H7 (cell line): ENCODE results near the gene ABHD17A. TPM values are rescaled to one million over a fixed set of nuclear protein-coding genes. Genes with fewer than 3 reads are reported as not detected.
"Not testable (repeated sequence)": the region's sequence is repeated elsewhere in the genome, so short reads cannot be mapped to it uniquely, and the experiment has no call there.

Source experiments
- DNase-seq: peaks from one replicate; pipeline ENCODE4 v3.0.0; 2012
- H3K27me3 ChIP-seq: 2 replicates; pipeline ENCODE4 v1.6.0; 2011; ENCODE audit warnings: mild to moderate bottlenecking, low read length; ENCODE audit not compliant: control insufficient read depth, insufficient read depth
- H3K36me3 ChIP-seq: replicated peaks from 2 replicates; pipeline ENCODE4 v1.5.1; 2011; ENCODE audit warnings: low read length; ENCODE audit not compliant: control insufficient read depth, insufficient read depth
- H3K4me3 ChIP-seq: 2 replicates; pipeline ENCODE4 v1.5.1; 2011; ENCODE audit warnings: low read depth, mild to moderate bottlenecking, control low read depth, low read length, moderate library complexity; ENCODE audit not compliant: insufficient read depth
- total RNA-seq: library from RNA; depleted of rRNA; stranded (reverse); fragments of >200 nt; shearing (Covaris generic); gene quantifications from 2 replicates; pipeline ENCODE4 v1.2.3, GENCODE V29; 2014

The ABHD17A gene
- total RNA-seq, 1 experiment from 2014 or later = 134 TPM

DNA sequence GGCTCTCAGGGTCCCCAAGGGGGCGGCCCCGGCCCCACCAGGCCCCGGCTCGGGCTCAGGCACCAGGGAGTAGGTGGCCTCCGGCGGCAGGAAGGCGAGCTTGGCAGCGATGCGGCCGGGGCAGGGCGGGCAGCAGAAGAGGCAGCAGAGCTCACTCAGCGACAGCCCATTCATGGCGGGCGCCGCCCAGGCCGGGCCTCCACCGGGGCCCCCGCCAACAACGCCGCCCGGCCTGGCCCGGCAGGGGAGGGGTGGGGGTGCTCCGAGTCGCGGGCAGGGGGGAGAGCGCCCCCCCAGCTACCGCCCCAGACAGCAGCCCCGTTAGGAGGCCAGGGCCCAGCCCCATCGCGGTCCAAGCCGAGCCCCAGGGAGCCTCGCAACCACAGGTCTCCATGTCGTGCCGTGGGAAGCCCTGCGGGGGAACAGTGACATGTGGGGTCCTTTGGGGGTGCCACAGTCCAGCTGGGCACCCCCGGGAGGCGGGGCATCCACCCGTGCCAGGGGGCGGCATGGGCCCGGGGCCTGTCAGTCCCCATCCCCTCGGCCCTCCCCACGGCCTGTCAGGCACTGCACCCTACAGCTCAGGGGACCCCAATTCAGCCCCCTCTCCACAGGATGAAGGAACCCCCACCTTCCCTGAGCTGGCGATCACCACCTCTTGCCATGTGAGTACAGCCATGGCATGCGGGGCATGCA lies 3.8 kb downstream of the ABHD17A start:
- H3K27me3 ChIP-seq, DNase-seq, H3K36me3 ChIP-seq, H3K4me3 ChIP-seq: not testable (repeated sequence)

DNA sequence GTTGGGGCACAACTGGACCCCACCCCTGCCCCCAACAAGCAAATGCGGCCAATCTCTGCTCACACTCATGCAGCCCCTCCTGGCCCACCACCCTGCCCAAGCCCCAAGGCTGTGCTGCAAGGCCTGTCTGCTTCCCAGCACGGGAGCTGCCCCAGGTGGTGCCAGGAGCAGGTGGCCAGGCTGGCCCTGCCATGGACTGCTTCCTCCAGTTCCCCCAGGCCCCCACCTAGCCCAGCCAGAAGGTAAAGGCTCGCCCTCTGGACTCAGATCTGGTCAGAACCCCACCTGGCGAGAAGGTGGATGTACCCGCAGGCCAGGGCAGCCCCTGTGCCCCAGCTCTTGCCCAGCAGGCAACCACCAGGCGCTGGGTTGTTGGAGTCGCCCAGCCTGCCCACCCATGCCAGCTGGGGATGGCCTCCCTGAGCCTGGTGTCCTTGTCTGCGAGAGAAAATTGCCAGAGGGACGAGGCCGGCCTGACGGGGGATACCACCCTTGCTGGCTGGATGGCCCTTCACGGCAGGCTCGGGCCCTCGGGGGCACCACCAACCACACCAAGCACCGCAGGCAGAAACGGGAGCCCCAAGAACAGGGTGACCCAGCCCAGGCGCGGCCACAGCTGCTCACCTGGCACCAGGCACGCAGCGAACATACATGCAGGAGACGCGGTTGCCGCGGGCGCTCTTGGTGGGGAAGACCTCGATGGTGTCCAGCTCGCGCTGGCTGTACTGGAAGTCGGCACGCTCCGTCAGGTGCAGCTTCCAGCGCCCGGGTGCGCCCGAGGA lies 4.5 kb downstream of the ABHD17A start:
- DNase-seq = no peak
- Histone ChIP-seq H3K27me3 (no peaks in the 10 kb centered on the region), H3K4me3 (no peak overlapping the region), H3K36me3 (no peaks in the 10 kb centered on the region; the same call in 1 of the 2 replicates)

DNA sequence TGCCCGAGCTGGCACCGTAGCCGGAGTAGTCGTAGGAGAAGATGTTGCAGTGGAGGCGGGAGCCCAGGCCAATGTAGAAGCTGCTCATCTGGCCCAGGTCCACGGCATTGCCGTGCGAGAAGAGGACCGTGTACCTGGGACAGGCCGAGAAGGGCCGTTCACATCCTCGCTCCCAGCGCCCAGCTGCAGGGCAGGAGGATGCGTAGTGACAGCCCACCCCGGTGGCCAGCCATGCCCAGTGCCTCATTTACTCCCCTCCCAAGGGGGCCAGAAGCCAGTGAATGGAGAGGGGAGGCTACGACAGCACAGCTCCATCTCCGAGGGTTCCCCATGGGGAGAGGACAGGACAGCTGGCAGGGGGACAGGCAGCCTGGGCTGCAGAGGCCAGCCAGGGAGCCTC lies 5.3 kb downstream of the ABHD17A start:
- not testable (repeated sequence) for H3K36me3 ChIP-seq, H3K27me3 ChIP-seq, DNase-seq, H3K4me3 ChIP-seq

DNA sequence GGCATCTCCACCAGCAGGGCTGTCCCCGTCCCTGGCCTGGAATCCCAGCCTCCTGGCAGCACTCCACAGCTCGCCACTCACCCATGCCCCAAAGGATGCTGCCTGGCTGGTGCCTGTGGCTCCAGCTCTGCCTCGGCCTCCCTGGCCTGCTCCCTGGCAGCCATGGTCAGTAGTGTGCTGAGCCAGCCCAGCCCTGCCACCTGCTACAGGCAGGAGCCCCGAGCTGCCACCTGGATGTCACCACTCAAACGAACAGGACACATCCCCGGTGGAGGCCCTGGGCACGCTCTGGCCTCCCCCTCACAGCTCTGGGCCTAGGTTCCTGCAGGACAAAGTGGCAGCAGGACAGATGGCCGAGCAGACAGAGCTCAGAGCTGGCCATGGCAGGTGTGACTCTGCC lies 6.7 kb downstream of the ABHD17A start:
- not testable (repeated sequence) for H3K36me3 ChIP-seq, DNase-seq, H3K4me3 ChIP-seq, H3K27me3 ChIP-seq

DNA sequence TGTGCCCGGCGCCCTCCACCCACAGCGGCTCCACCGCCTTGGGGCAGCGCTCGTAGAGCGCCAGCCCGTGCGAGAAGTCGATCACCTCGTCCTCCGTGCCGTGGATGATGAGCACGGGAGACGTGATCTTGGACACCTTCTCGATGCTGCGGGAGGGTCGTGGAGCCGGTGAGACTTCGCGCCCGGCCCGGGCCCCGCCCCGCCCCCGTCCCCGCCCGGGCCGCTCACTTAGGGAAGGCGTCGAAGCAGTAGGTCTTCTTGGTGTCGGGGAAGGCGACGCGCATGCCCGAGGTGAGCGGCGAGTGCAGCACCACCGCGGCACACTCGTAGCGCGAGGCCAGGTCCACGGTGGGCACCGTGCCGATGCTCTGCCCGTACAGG lies 8.0 kb downstream of the ABHD17A start:
- not testable (repeated sequence) for DNase-seq, H3K36me3 ChIP-seq, H3K27me3 ChIP-seq
- peak overlapping the region; percentile 27; the same call in 1 of the 2 replicates for H3K4me3 ChIP-seq

DNA sequence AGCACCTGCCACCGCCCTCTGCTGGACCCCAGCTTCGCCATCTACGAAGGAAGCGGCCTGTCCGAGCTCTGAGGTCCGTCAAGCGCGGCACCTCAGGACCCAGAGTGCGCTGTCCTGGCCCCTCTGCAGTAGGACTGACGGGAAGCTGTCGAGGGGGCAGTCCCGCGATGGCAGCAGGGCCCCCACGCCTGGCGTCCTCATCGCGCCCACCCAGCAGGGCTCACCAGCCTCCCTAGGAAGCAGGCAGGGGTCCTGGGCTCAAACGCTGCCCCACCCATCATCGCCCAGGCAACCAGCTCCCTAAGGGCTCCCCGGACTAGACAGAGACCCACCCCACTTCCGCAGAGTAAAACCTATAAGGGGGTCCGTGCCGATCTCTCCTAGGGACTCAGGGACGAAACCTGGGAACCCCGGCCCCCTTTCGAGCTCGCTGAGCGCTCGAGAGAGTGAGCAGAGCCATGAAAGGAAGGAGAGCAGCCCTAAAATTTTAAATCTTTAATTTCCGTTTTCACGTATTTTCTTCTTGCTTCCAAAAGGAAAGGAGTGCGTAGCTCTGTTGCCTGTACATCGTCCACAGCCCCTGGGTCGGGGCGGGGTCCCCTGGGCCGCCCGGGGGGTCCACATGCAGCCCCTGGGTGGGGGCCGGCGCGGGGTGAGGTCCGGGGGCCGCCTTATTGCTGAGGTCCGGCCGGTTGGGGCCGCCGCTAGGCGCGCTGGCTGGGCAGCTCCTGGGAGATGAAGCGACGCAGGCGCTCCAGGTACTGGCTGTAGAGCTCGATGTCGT lies 8.6 kb downstream of the ABHD17A start:
- H3K36me3 ChIP-seq, H3K27me3 ChIP-seq, DNase-seq: not testable (repeated sequence)
- H3K4me3 ChIP-seq = peak overlapping the region; percentile 100

DNA sequence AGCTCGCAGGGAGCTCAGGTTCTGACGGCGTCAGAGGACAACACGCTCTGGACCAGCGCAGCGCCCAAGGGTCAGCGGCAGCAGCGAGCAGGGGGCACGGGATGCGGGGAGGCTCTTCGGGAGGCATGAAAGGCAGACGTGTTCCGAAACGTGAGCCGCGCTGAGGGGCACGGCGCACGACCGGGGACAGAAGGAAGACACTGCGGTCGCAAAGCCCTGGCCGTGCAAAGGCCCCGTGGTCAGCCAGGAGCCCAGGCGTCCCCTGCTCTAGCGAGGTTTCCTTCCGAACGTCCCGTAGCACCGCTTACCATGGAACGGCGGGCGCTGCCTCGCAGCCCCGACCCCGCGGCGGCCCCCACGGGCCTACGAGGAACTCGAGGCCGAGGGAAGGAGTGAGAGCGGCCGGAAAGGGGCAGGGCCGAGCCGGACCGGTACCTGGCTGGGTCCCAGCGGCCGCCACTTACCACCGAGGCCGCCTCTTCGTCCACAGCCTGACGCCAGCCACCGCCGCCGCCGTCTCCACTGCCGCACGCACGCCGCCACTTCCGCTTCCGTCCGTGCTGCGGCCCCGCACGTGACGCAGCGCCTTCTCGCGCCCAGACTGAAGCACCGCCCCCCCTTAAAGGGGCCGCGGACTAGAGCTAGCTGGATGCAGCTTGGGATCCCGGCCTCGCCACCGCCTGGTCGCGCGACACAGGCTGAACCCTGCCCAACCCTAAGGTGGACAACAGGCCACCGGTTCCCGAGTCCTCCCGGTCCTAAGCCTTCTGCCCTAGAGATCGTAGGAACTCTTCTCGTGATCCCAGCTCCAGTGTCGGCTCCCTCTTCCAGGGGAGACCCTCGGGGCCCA lies 9.4 kb downstream of the ABHD17A start:
- Histone ChIP-seq H3K36me3 (no peaks in the 10 kb centered on the region; the same call in 1 of the 2 replicates), H3K27me3 (no peaks in the 10 kb centered on the region), H3K4me3 (peak overlapping the region; percentile 100)
- peak; percentile 97 for DNase-seq

DNA sequence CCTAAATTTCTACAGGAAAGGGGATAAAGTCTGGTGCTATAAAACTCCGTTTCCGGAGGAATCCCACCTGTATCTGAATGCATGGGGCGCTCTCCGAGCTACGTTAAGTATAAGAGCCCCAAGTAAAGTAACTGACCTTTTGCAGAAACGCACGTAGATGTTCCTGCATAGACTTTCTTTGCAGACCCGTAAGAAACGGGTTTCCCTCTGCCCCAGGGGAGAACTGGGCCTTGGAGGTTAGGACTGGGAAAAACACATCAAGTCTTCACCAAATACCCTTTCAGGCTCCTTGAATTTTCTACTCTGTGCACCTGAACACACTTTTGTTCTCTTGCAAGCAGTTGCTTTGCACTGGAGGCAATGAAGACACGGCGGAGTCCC lies 10.0 kb downstream of the ABHD17A start:
- not testable (repeated sequence) for DNase-seq, H3K36me3 ChIP-seq, H3K27me3 ChIP-seq
- peak overlapping the region; percentile 100 for H3K4me3 ChIP-seq

DNA sequence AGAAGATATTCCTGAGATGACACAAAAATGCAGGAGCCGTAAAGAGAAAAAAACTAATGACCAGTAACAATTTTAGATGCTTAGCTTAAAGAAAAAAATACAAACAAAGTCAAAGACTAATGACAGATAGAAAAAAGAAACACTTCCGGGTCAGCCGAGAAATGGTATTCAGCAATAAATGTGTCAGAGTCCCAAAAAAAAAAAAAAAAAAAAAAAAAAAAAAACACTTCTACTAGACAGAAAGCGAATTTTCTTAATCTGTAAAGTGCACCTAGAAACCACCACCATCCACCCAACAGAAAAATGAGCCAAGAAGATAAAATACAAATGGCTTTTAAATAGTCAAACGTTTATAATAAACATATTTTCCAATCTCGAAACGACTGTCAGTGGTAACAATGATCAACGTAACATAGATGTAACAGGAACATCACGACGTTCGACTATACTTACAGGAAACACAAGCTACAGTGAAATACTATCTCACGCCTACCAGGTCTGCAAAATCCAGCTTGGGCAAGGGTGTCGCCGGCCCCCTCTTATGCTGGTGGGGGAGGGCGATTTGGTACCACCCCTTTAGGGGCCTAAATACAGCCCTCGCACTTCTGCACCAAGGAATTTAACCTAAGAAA lies 10.6 kb downstream of the ABHD17A start:
- H3K36me3 ChIP-seq = no peaks in the 10 kb centered on the region; the same call in 1 of the 2 replicates
- DNase-seq = no peak
- H3K27me3 ChIP-seq = no peaks in the 10 kb centered on the region
- H3K4me3 ChIP-seq = peak overlapping the region; percentile 100

DNA sequence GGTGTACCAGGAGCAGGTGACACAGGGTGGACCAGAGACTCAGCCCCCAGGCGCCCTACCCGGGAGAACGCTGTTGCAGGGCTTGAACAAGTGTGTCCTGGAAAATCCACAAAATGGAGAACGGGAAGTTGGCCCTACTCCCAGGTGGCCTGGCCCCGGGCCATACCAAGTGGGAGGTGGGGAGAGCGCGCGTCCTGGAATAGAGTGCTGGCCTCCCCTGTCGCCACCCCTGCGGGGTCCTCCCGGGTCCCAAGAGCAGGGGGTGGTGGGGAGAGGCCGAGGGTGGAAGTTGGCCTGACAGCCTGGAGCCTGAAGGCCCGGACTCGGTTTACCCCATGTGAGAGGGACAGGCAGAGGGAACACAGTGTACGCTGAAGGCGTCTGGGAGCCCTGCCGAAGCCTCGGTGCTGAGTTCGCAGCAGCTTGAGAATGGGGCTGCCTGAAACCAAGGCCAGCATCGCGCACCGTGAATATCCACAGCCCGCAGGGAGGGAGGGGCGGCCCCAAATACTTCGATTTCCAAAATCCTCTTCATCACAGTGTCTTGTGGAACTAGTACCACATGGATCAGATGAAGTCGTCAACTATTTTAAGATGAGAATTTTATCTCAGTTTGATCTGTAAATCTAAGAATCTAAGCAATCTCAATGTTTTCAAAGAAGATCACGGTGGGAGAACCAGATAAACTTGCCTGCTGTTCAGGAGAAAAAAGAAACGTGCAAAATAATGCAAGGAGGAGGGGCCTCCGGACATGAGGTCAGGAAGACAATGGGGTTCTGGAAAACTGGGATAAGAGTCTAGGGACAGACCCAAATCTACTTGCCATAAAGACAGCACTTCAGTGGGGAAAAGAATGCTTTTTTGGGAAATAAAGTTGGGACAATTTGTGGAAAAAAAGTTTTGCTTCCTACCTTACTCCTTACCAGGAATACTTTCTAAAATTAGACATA lies 11.5 kb downstream of the ABHD17A start:
- Histone ChIP-seq H3K4me3 (no peak overlapping the region), H3K36me3 (no peaks in the 10 kb centered on the region; the same call in 1 of the 2 replicates), H3K27me3 (no peaks in the 10 kb centered on the region)
- DNase-seq = no peak

DNA sequence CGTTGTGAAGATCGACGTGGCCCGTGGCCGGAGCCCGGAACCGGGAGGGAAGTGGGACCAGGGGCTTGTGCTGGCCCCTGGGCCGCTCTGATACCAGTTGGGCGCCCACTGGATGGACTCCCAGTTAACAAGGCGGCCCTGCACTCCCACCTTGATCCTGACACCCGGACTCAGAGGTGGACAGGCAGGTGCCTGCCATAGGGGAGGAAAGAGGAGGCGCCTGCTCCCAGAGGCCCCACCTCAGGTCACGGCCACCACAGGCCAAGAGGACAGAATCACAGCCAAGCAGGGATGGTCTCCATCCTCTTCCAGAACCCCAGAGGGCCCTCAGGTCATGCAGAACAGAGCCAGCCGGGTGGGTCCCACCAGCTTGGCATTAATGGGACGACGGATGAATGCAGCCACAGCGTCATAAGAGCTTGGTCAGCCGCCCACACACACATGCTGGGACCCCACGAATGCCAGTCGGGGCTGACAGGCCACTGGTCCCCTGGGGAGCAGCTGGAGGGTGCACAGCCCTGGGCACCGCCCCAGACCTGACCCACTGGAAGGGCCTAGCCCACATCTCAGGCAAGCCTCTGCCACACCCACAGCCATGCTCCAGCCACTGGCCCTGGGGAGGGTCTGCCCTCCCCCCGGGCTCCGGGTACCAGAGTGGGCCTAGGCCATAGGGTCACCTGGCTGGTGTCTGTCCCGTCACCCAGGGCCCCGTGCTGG lies 12.3 kb downstream of the ABHD17A start:
- no peak overlapping the region for H3K4me3 ChIP-seq
- DNase-seq = no peak
- H3K36me3 ChIP-seq = no peaks in the 10 kb centered on the region; the same call in 1 of the 2 replicates
- no peaks in the 10 kb centered on the region for H3K27me3 ChIP-seq

DNA sequence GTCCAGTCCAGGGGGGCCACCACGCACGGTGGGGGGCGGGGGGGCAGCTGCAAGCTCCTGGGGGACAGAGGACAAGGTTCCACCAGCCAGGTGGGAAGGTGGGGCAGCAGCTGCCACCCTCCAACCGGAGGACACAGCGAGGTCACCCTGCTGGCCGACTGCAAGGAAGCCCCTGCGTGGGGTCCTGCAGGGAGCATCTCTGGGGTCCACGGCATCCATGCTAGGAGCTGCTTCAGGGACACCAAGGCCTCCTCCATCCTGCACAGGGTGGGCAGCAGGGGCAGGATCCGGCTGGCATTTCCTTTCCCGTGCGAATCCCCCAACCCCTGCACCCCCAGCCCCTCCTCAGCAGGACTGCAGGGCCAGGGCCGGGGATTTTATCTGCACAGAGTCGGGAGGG lies 13.7 kb downstream of the ABHD17A start:
- Histone ChIP-seq H3K4me3 (no peak overlapping the region), H3K36me3 (no peaks in the 10 kb centered on the region; the same call in 1 of the 2 replicates), H3K27me3 (no peaks in the 10 kb centered on the region)
- DNase-seq = no peak
